Heart right ventricle (tissue), 16 donors: Measurements from ENCODE around the gene PLCB1. TPM values are rescaled to one million over a fixed set of nuclear protein-coding genes. Genes with fewer than 3 reads are reported as not detected.

ENCODE experiments used
- ATAC-seq, 8 donors: fragments of 200-7000 bp; cut with Tn5 transposase; one replicate each; pipeline ENCODE4 v1.9.1; 2020; ENCODE audit warnings: mild to moderate bottlenecking in 8 of 8, moderate library complexity in 8 of 8, moderate number of reproducible peaks in 1 of 8
- DNase-seq, 2 donors: peaks; one replicate each; pipeline ENCODE4 v3.0.0-alpha.2; 2020
- H3K27ac ChIP-seq, 10 donors: fragments of 200-600 bp; sonication (generic) in 2 of 10; one replicate each; pipeline versions ENCODE4 v1.5.0 to v1.8.0; 2020 to 2022; ENCODE audit warnings: mild to moderate bottlenecking in 3 of 10
- H3K27me3 ChIP-seq, 7 donors: fragments of 200-600 bp; one replicate each; pipeline ENCODE4 v1.8.0; 2021 to 2022; ENCODE audit warnings: mild to moderate bottlenecking in 2 of 7
- H3K36me3 ChIP-seq, 9 donors: fragments of 200-600 bp; sonication (generic) in 1 of 9; one replicate each; pipeline versions ENCODE4 v1.5.0 to v1.8.0; 2020 to 2022; ENCODE audit warnings: mild to moderate bottlenecking in 2 of 9
- H3K4me1 ChIP-seq, 9 donors: fragments of 200-600 bp; sonication (generic) in 1 of 9; one replicate each; pipeline versions ENCODE4 v1.5.0 to v1.8.0; 2020 to 2022; ENCODE audit warnings: mild to moderate bottlenecking in 4 of 9
- H3K4me3 ChIP-seq, 10 donors: fragments of 200-600 bp; sonication (generic) in 2 of 10; one replicate each; pipeline versions ENCODE4 v1.5.0 to v1.8.0; 2020 to 2022; ENCODE audit warnings: mild to moderate bottlenecking in 7 of 10, moderate library complexity in 2 of 10
- H3K9me3 ChIP-seq, 11 donors: fragments of 200-600 bp in 10 of 11; sonication (generic) in 2 of 11; one replicate each; pipeline versions ENCODE4 v1.5.0 to v1.8.0; 2013 to 2022; ENCODE audit warnings: mild to moderate bottlenecking in 2 of 11, control low read depth in 1 of 11, moderate library complexity in 1 of 11
- WGBS, 2 donors: extraction: QIAGEN DNeasy Blood & Tissue Kit; methylation state at CpG; one replicate each; pipeline ENCODE4 v1.1.7; 2013; ENCODE audit warnings: inconsistent platforms in 1 of 2; 5-methylcytosine and 5-hydroxymethylcytosine counted together
- intact Hi-C, 10 donors: fragments of 100-400 bp; cut with DNase I; formaldehyde crosslinking; loops; one replicate each; pipeline versions ENCODE4 v1.11.1 to v1.14.2; 2022
- polyA plus RNA-seq, 2 donors: library from polyadenylated mRNA; stranded (reverse); fragments of 200-250 nt; gene quantifications; one replicate each; pipeline ENCODE4 v1.2.3, GENCODE V29; 2013
- total RNA-seq, 10 donors: library from RNA; stranded (reverse); fragmentation: NEBNext Ultra II Directional in 3 of 10; extraction: Animal tissue kit (Norgen Biotek cat#: 25700) in 3 of 10; gene quantifications; one replicate each; pipeline versions ENCODE4 v1.2.1 to v1.2.4, GENCODE V29; 2021 to 2023
- TF ChIP-seq, protein P1 (sequence below), 9 donors: fragments of 200-600 bp; sonication (generic) in 2 of 9; IDR thresholded peaks; one replicate each; pipeline versions ENCODE4 v1.5.0 to v1.8.0; 2021 to 2022; ENCODE audit warnings: antibody characterized with exemption in 9 of 9, mild to moderate bottlenecking in 5 of 9, moderate library complexity in 1 of 9
- donor health status: Arrhythmogenic right ventricular cardiomyopathy.
- donor health status: ischemic (EF 13 %, LVEDD 7.1; RV severe dilation, severe dysfunction).
- donor health status: healthy with polysubstance abuse.
- donor health status: DM: no; HTN: yes; CAD: no.
- donor health status: DM: no; HTN: no; CAD: no.
- donor health status: ischemic (EF 25% LVEDD 6.9; RV normal size, moderate dysfunction).
- donor health status: ischemic (EF 25% LVEDD 5.7; RV mildly dilated, moderate dysfunction).
- donor health status: healthy.
- donor health status: DM: yes; HTN: yes; CAD: no.
- donor health status: Ischemic cardiomyopathy.
- donor health status: ischemic (EF 35%, LVEDD 5.7; RV mildly dilated, moderate dysfunction).
- donor health status: nonischemic (EF 11% LVEDD 7.7; RV severe dilation, severe dysfunction).
- donor health status: DM: yes; HTN: yes; CAD: no.
- donor health status: PGD.
- donor health status: ischemic (EF 29% LVEDD 5.4; RV normal size, mild dysfunction).
- donor health status: nonischemic (EF 23%, LVEDD 6.1; RV moderate dilation, normal function).

PLCB1 gene
- total and polyA plus RNA-seq, 12 donors: 2.2 to 12.7 (median 7.1) TPM

DNA sequence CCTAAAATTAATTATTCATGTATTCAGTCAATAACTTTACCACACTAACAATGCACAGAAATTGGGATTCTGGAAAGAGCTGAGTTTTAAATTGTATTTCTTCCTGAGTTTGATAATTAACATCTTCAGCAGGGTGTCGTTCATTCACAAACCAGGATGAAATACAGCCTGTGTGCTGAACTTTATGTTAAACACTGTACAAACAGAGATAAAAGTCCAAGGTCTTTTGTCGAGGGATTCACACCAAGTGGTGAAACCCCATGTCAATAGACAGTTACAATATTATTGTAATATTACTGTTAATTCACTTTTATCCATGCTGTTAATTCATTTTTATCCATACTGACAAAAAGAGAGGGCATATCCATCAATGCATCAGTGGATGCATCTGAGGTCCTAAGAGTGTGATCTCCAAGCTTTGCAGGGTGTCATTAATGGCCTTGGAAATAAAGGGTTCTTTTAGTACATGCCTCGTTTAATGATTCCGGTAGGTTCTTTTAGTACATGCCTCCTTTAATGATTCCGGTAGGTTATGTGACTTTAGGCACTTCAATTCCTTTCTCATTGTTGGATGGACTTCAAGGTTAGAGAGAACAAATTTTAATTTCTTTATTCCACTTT is 234.3 kb downstream of the PLCB1 start:
- Histone ChIP-seq H3K4me1 (peaks cover 0 to 5% (median 0%) of the 10 kb centered on the region in 9 donors), H3K27me3 (no peaks in the 10 kb centered on the region), H3K9me3 (no peaks in the 10 kb centered on the region), H3K27ac (no peak overlapping the region), H3K4me3 (no peak overlapping the region), H3K36me3 (no peaks in the 10 kb centered on the region)
- intact Hi-C loops: loop anchor here in 1 of 10 donors (10.0 kb wide), 1 partner anchor 58 kb away; no protein-coding TSS in a partner anchor
- 73 to 90% methylated on average over 5 of the region's 5 CpGs for WGBS, 2 donors
- TF ChIP-seq, protein P1, sequence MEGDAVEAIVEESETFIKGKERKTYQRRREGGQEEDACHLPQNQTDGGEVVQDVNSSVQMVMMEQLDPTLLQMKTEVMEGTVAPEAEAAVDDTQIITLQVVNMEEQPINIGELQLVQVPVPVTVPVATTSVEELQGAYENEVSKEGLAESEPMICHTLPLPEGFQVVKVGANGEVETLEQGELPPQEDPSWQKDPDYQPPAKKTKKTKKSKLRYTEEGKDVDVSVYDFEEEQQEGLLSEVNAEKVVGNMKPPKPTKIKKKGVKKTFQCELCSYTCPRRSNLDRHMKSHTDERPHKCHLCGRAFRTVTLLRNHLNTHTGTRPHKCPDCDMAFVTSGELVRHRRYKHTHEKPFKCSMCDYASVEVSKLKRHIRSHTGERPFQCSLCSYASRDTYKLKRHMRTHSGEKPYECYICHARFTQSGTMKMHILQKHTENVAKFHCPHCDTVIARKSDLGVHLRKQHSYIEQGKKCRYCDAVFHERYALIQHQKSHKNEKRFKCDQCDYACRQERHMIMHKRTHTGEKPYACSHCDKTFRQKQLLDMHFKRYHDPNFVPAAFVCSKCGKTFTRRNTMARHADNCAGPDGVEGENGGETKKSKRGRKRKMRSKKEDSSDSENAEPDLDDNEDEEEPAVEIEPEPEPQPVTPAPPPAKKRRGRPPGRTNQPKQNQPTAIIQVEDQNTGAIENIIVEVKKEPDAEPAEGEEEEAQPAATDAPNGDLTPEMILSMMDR (IDR thresholded peaks at IDR 0.05): no peak
- ATAC-seq: no peak
- no peak for DNase-seq

GRCh38 chr20:8367689-8368088 is 235.6 kb downstream of the PLCB1 start:
- Histone ChIP-seq H3K9me3 (no peaks in the 10 kb centered on the region), H3K36me3 (no peaks in the 10 kb centered on the region), H3K27me3 (no peaks in the 10 kb centered on the region), H3K4me3 (no peak overlapping the region), H3K4me1 (peaks cover 0 to 5% (median 0%) of the 10 kb centered on the region in 9 donors), H3K27ac (no peak overlapping the region)
- no peak for ATAC-seq
- intact Hi-C loops: loop anchor here in 1 of 10 donors (10.0 kb wide), 1 partner anchor 57 kb away; no protein-coding TSS in a partner anchor
- TF ChIP-seq, protein P1 (IDR thresholded peaks at IDR 0.05): no peak
- no peak for DNase-seq
- WGBS, 2 donors: 91 to 92% methylated on average over 7 of the region's 7 CpGs

- H3K4me1 ChIP-seq: peaks cover 0 to 7% (median 0%) of the 10 kb centered on the region in 9 donors
- no peak overlapping the region for H3K4me3 ChIP-seq
- DNase-seq: no peak
- H3K9me3 ChIP-seq: no peaks in the 10 kb centered on the region
- 74 to 88% methylated on average over 3 of the region's 3 CpGs for WGBS, 2 donors
- no peak overlapping the region for H3K27ac ChIP-seq
- TF ChIP-seq, protein P1 (IDR thresholded peaks at IDR 0.05): no peak
- no peaks in the 10 kb centered on the region for H3K36me3 ChIP-seq
- no peaks in the 10 kb centered on the region for H3K27me3 ChIP-seq
- no peak for ATAC-seq
- intact Hi-C loops: loop anchor here in 1 of 10 donors (10.0 kb wide), 1 partner anchor 56 kb away; no protein-coding TSS in a partner anchor
These were observed 236.6 kb downstream of the PLCB1 start for GRCh38 chr20:8368670-8369069.

DNA sequence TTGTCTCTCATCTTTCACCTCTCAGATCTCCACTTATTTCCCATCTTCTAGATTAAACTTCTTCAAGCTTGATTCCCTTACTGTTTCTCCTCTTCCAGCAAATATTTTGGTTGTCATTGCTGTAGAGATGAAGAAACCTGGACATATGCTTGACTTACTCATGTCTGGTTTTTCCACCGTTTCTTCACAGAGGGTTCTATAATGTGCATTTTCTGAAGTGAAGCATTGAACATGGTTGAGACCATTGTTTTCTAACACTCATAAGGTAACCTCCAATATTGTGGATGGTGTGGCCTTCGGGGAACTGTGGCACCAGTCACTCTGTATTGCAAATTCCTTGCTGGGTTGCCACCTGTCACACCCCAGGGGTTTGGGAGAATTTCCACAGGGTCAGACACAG is 237.2 kb downstream of the PLCB1 start:
- Histone ChIP-seq H3K4me3 (no peak overlapping the region), H3K27ac (no peak overlapping the region), H3K9me3 (no peaks in the 10 kb centered on the region), H3K4me1 (peaks cover 0 to 7% (median 0%) of the 10 kb centered on the region in 9 donors), H3K27me3 (no peaks in the 10 kb centered on the region), H3K36me3 (no peaks in the 10 kb centered on the region)
- intact Hi-C loops: loop anchor here in 1 of 10 donors (10.0 kb wide), 1 partner anchor 55 kb away; no protein-coding TSS in a partner anchor
- WGBS, 2 donors: 91 to 94% methylated on average over 2 of the region's 2 CpGs
- TF ChIP-seq, protein P1 (IDR thresholded peaks at IDR 0.05): no peak
- DNase-seq (no peak), ATAC-seq (no peak)
